Measurements from ENCODE around the gene HNRNPA3.

GRCh38 chr2:177272765-177273164 is 60.2 kb downstream of the HNRNPA3 start:
- no peak for TF ChIP-seq CTCF (IDR thresholded peaks at IDR 0.05)
- TF ChIP-seq POLR2A (IDR thresholded peaks at IDR 0.05) = no peak
